Gastrocnemius medialis (tissue), 4 donors: ENCODE data around the gene RORC.

Source experiments
- POLR2A ChIP-seq, 2 donors: fragments of 450-650 bp; IDR thresholded peaks; one replicate each; pipeline ENCODE4 v1.6.1; 2017; ENCODE audit warnings: antibody characterized with exemption in 2 of 2, mild to moderate bottlenecking in 2 of 2, moderate library complexity in 2 of 2
- TF ChIP-seq, protein P1 (sequence below), 5 experiments: fragments of 450-650 bp in 3 of 5; fragments of 200-600 bp in 2 of 5; sonication (generic) in 2 of 5; IDR thresholded peaks in 4 of 5; conservative IDR thresholded peaks in 1 of 5; 1 replicate in 4 of 5; 2 replicates in 1 of 5; pipeline ENCODE4 v1.5.1; 2016 to 2019; ENCODE audit warnings: antibody characterized with exemption in 5 of 5, mild to moderate bottlenecking in 3 of 5, moderate library complexity in 3 of 5

DNA sequence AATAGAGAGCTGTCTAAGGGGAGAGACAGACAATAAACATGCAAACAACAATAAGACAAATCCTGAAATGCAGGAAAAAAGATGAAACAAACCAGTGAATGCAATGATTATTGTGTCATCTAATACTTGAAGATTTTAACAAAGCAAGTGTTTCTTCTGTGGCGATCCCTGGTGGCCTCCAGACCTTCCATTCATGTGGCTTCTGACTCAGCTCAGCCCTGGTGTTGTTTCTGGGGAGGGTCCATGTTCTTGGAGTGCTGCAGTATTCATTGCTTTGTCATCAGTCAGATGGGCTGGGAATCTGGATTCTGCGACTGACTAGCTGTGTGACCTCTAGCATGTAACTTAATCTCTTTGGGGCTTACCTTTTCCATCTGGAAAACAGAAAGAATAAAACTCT is 9.5 kb upstream of the RORC start:
- TF ChIP-seq POLR2A (IDR thresholded peaks at IDR 0.05) = no peak
- TF ChIP-seq, protein P1, sequence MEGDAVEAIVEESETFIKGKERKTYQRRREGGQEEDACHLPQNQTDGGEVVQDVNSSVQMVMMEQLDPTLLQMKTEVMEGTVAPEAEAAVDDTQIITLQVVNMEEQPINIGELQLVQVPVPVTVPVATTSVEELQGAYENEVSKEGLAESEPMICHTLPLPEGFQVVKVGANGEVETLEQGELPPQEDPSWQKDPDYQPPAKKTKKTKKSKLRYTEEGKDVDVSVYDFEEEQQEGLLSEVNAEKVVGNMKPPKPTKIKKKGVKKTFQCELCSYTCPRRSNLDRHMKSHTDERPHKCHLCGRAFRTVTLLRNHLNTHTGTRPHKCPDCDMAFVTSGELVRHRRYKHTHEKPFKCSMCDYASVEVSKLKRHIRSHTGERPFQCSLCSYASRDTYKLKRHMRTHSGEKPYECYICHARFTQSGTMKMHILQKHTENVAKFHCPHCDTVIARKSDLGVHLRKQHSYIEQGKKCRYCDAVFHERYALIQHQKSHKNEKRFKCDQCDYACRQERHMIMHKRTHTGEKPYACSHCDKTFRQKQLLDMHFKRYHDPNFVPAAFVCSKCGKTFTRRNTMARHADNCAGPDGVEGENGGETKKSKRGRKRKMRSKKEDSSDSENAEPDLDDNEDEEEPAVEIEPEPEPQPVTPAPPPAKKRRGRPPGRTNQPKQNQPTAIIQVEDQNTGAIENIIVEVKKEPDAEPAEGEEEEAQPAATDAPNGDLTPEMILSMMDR (IDR thresholded peaks at IDR 0.05 in 4 of 5, conservative IDR thresholded peaks at IDR 0.05 in 1 of 5) = no peak
